ENCODE measurements around the gene UTS2R.

The UTS2R gene

DNA sequence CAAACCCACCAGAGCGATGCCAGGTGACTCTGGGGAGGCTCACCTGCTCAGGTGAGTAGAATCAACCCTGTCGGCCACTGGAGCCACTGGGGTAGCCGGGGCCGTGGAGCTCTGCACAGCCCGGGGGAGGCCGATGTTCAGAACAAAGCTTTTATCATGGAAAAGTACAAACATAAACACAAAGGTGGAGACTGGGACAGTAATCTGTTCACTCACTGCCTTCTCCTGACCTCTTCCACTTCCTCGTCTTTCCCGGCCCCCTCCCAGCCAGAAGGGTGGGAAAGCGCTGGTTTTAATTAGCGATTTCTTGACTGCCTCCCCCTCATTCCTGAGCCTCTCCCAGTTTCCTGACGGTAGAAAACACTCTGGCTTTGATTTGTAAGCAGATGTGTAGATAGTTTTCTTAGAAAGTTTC, 22.3 kb upstream of the UTS2R start:
- H3K4me3 ChIP-seq (ENCODE audit: low read depth, low read length): no peak overlapping the region
- peaks cover 7% of the 10 kb centered on the region for H3K4me1 ChIP-seq (ENCODE audit: control insufficient read depth, insufficient read depth, low read length)
- H3K9me3 ChIP-seq (ENCODE audit: control insufficient read depth, insufficient read depth, low read depth, low read length): no peaks in the 10 kb centered on the region
- H3K27me3 ChIP-seq (ENCODE audit: control insufficient read depth, insufficient read depth, low read length): no peaks in the 10 kb centered on the region
- no peaks in the 10 kb centered on the region for H3K36me3 ChIP-seq (ENCODE audit: control insufficient read depth, insufficient read depth, low read length)
- H3K27ac ChIP-seq (ENCODE audit: low read depth, low read length): no peak overlapping the region
- no peak overlapping the region for H3K9ac ChIP-seq (ENCODE audit: low read length)

GRCh38 chr17:82350182-82351030, 21.2 kb upstream of the UTS2R start:
- Histone ChIP-seq H3K4me1 (ENCODE audit: control insufficient read depth, insufficient read depth, low read length) (peaks cover 7% of the 10 kb centered on the region), H3K27me3 (ENCODE audit: control insufficient read depth, insufficient read depth, low read length) (no peaks in the 10 kb centered on the region), H3K9ac (ENCODE audit: low read length) (no peak overlapping the region), H3K27ac (ENCODE audit: low read depth, low read length) (no peak overlapping the region), H3K4me3 (ENCODE audit: low read depth, low read length) (no peak overlapping the region), H3K9me3 (ENCODE audit: control insufficient read depth, insufficient read depth, low read depth, low read length) (no peaks in the 10 kb centered on the region), H3K36me3 (ENCODE audit: control insufficient read depth, insufficient read depth, low read length) (no peaks in the 10 kb centered on the region)

- no peak overlapping the region for H3K9ac ChIP-seq (ENCODE audit: low read length)
- H3K36me3 ChIP-seq (ENCODE audit: control insufficient read depth, insufficient read depth, low read length): no peaks in the 10 kb centered on the region
- no peak overlapping the region for H3K27ac ChIP-seq (ENCODE audit: low read depth, low read length)
- no peak overlapping the region for H3K4me3 ChIP-seq (ENCODE audit: low read depth, low read length)
- peaks cover 7% of the 10 kb centered on the region for H3K4me1 ChIP-seq (ENCODE audit: control insufficient read depth, insufficient read depth, low read length)
- H3K9me3 ChIP-seq (ENCODE audit: control insufficient read depth, insufficient read depth, low read depth, low read length): no peaks in the 10 kb centered on the region
- no peaks in the 10 kb centered on the region for H3K27me3 ChIP-seq (ENCODE audit: control insufficient read depth, insufficient read depth, low read length)
Measured at GRCh38 chr17:82351254-82351712, 20.3 kb upstream of the UTS2R start.

DNA sequence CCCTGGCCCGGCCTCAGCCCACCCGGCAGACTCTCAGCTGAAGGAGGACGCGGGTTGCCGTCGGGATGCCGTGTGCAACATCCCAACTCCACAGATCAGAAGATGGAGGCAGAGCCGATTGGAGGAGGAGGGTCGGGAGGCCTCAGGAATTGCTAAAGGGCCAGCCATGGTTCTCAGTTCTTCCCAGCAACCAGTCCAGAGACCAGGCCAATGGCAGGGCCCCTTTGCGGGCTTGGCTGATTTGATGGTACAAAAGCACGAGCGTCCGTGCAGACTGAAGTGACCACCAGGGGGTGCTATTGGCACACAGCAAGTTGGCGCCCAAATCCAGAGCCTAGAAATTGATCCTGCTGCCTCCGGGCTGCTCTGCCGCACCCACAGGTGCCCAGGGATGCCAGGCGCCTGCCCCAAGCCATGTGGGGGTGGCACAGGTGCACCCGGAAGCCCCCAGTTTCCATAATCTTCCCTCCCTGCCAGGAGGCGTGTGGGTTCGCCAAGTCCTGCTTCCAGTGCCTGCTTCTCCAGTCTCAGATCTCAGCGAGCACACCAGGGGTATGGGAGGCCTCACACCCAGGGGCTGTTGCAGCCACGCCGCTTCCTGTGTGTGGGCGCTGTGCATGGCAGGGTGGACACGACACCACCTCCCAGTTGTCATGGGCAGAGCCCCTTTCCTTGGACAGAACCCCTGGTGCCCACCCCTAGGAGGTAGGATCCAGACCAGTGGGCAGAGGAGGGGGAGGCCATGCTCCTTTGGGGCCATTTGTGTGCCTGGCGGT, 19.7 kb upstream of the UTS2R start:
- Histone ChIP-seq H3K9ac (ENCODE audit: low read length) (no peak overlapping the region), H3K4me3 (ENCODE audit: low read depth, low read length) (no peak overlapping the region)

DNA sequence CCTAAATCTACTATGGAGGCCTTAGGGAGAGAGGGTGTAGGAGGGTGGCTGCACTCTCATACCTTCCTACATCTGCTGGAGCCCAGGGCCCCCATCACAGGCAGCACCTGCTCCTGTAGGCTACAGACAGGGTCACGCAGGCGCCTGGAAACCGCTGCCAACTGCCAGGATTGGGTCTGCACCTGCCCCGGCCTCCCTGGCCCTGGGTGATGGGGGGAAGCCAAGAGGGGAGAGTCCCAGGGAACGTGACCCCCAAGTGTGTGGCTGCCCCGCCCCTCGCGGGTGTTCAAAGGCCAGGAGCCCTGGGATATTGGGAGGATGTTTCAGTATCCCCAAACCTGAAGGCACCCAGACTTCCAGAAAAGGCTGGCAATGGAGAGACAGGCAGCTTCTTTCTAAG, 18.1 kb upstream of the UTS2R start:
- Histone ChIP-seq H3K4me1 (ENCODE audit: control insufficient read depth, insufficient read depth, low read length) (peaks cover 7% of the 10 kb centered on the region), H3K36me3 (ENCODE audit: control insufficient read depth, insufficient read depth, low read length) (no peaks in the 10 kb centered on the region)

More for the DNA sequence above, 19.7 kb upstream of the UTS2R start:
- peaks cover 7% of the 10 kb centered on the region for H3K4me1 ChIP-seq (ENCODE audit: control insufficient read depth, insufficient read depth, low read length)
- H3K27ac ChIP-seq (ENCODE audit: low read depth, low read length): no peak overlapping the region
- H3K27me3 ChIP-seq (ENCODE audit: control insufficient read depth, insufficient read depth, low read length): no peaks in the 10 kb centered on the region
- H3K9me3 ChIP-seq (ENCODE audit: control insufficient read depth, insufficient read depth, low read depth, low read length): no peaks in the 10 kb centered on the region
- H3K36me3 ChIP-seq (ENCODE audit: control insufficient read depth, insufficient read depth, low read length): no peaks in the 10 kb centered on the region

GRCh38 chr17:82354804-82355308, 16.7 kb upstream of the UTS2R start:
- no peaks in the 10 kb centered on the region for H3K4me1 ChIP-seq (ENCODE audit: control insufficient read depth, insufficient read depth, low read length)
- H3K27me3 ChIP-seq (ENCODE audit: control insufficient read depth, insufficient read depth, low read length): peaks cover 5% of the 10 kb centered on the region; the same call in 1 of the 2 replicates
- H3K36me3 ChIP-seq (ENCODE audit: control insufficient read depth, insufficient read depth, low read length): no peaks in the 10 kb centered on the region
- no peak overlapping the region for H3K4me3 ChIP-seq (ENCODE audit: low read depth, low read length)
- H3K9ac ChIP-seq (ENCODE audit: low read length): no peak overlapping the region
- H3K27ac ChIP-seq (ENCODE audit: low read depth, low read length): no peak overlapping the region
- no peaks in the 10 kb centered on the region for H3K9me3 ChIP-seq (ENCODE audit: control insufficient read depth, insufficient read depth, low read depth, low read length)

More for the DNA sequence above, 18.1 kb upstream of the UTS2R start:
- no peak overlapping the region for H3K9ac ChIP-seq (ENCODE audit: low read length)
- no peaks in the 10 kb centered on the region for H3K9me3 ChIP-seq (ENCODE audit: control insufficient read depth, insufficient read depth, low read depth, low read length)
- no peaks in the 10 kb centered on the region for H3K27me3 ChIP-seq (ENCODE audit: control insufficient read depth, insufficient read depth, low read length)
- H3K4me3 ChIP-seq (ENCODE audit: low read depth, low read length): no peak overlapping the region
- no peak overlapping the region for H3K27ac ChIP-seq (ENCODE audit: low read depth, low read length)

DNA sequence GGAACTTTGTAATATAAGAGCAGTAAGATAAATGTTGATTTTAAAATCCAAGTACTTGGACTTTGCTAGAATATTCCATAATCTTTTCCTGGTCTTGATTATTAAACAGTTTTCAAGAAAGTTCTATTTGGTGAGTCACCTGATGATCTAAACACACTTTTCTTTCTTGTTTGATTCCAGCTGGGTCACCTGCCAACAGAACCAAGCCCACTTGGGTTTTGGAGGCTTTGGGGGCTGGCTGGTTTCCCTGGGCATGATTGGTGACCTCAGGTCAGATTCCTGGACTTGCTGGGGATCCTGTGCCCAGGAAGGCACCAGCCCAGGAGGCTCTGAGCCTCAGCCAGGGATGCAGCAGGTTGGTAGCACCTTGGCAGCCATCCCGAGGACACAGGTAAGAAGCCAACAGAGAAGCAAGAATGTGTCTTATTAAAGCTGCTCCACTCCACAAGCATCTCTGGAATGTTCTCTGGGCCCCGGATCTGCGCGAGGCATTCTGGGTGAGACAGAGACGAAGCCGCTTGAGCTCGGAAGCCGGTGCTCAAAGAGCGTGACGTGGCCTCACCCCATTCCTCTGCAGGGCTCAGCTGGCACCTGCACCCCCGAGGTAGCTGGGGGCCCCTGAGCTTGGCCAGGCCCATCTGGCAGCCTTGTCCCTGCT, 15.7 kb upstream of the UTS2R start:
- Histone ChIP-seq H3K9ac (ENCODE audit: low read length) (no peak overlapping the region), H3K4me1 (ENCODE audit: control insufficient read depth, insufficient read depth, low read length) (no peaks in the 10 kb centered on the region), H3K9me3 (ENCODE audit: control insufficient read depth, insufficient read depth, low read depth, low read length) (no peaks in the 10 kb centered on the region), H3K27ac (ENCODE audit: low read depth, low read length) (no peak overlapping the region), H3K36me3 (ENCODE audit: control insufficient read depth, insufficient read depth, low read length) (no peaks in the 10 kb centered on the region), H3K27me3 (ENCODE audit: control insufficient read depth, insufficient read depth, low read length) (peaks cover 9% of the 10 kb centered on the region), H3K4me3 (ENCODE audit: low read depth, low read length) (no peak overlapping the region)

GRCh38 chr17:82356845-82357355, 14.7 kb upstream of the UTS2R start:
- no peak overlapping the region for H3K4me3 ChIP-seq (ENCODE audit: low read depth, low read length)
- no peaks in the 10 kb centered on the region for H3K9me3 ChIP-seq (ENCODE audit: control insufficient read depth, insufficient read depth, low read depth, low read length)
- H3K9ac ChIP-seq (ENCODE audit: low read length): no peak overlapping the region
- no peaks in the 10 kb centered on the region for H3K4me1 ChIP-seq (ENCODE audit: control insufficient read depth, insufficient read depth, low read length)
- no peak overlapping the region for H3K27ac ChIP-seq (ENCODE audit: low read depth, low read length)
- H3K36me3 ChIP-seq (ENCODE audit: control insufficient read depth, insufficient read depth, low read length): no peaks in the 10 kb centered on the region
- H3K27me3 ChIP-seq (ENCODE audit: control insufficient read depth, insufficient read depth, low read length): peaks cover 9% of the 10 kb centered on the region

DNA sequence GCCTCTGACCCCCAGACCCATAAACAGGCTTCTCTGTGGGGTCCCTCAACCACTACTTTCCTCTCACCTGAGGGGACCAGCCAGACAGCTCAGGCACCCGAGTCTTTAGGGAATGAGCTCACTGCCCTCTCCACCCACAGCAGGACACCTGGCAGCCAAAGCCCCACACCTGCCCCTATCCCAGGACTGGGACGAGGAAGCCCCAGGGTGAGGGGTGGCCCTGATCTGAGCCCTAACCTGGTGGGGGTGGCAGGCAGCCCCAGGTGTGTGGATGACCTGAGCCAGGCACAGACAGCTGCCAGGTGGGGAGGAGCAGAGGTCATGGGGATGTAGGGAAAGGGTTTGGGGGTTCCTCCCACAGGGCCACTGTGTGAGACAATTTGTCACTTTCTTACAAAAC, 14.2 kb upstream of the UTS2R start:
- no peak overlapping the region for H3K4me3 ChIP-seq (ENCODE audit: low read depth, low read length)
- H3K27ac ChIP-seq (ENCODE audit: low read depth, low read length): no peak overlapping the region
- no peak overlapping the region for H3K9ac ChIP-seq (ENCODE audit: low read length)
- H3K27me3 ChIP-seq (ENCODE audit: control insufficient read depth, insufficient read depth, low read length): peaks cover 9% of the 10 kb centered on the region
- H3K4me1 ChIP-seq (ENCODE audit: control insufficient read depth, insufficient read depth, low read length): no peaks in the 10 kb centered on the region
- no peaks in the 10 kb centered on the region for H3K9me3 ChIP-seq (ENCODE audit: control insufficient read depth, insufficient read depth, low read depth, low read length)
- no peaks in the 10 kb centered on the region for H3K36me3 ChIP-seq (ENCODE audit: control insufficient read depth, insufficient read depth, low read length)

- Histone ChIP-seq H3K27me3 (ENCODE audit: control insufficient read depth, insufficient read depth, low read length) (peaks cover 9% of the 10 kb centered on the region), H3K9me3 (ENCODE audit: control insufficient read depth, insufficient read depth, low read depth, low read length) (no peaks in the 10 kb centered on the region), H3K27ac (ENCODE audit: low read depth, low read length) (peak within 1 kb of the TSS; percentile 57; the same call in 1 of the 2 replicates), H3K9ac (ENCODE audit: low read length) (no peak within 1 kb of the TSS), H3K36me3 (ENCODE audit: control insufficient read depth, insufficient read depth, low read length) (no peaks in the 10 kb centered on the region), H3K4me3 (ENCODE audit: low read depth, low read length) (no peak within 1 kb of the TSS), H3K4me1 (ENCODE audit: control insufficient read depth, insufficient read depth, low read length) (peaks cover 2% of the 10 kb centered on the region; the same call in 1 of the 2 replicates)
Measured at GRCh38 chr17:82358465-82359350, 12.9 kb upstream of the UTS2R start, which contains the start of gene TEX19. Gene TEX19 (plus strand): TSS chr17:82359247. CDS start chr17:82362151, 2,904 bp downstream.
